HFFc6 (cell line): ENCODE results near the gene UCKL1. TPM values are rescaled to one million over a fixed set of nuclear protein-coding genes. Genes with fewer than 3 reads are reported as not detected.

Experiments used
- DNase-seq: peaks from one replicate; pipeline ENCODE4 v3.0.0-alpha.2; 2018
- H3K27ac Mint-ChIP-seq: 2 replicates; pipeline ENCODE4 v1.8.0; 2020; ENCODE audit warnings: mild to moderate bottlenecking, mixed read lengths
- H3K27me3 Mint-ChIP-seq: 2 replicates; pipeline ENCODE4 v1.8.0; 2021; ENCODE audit warnings: mild to moderate bottlenecking, moderate library complexity, mixed read lengths; ENCODE audit not compliant: insufficient read depth
- H3K36me3 Mint-ChIP-seq: 2 replicates; pipeline ENCODE4 v1.8.0; 2021; ENCODE audit warnings: low read depth, mixed read lengths
- H3K4me1 Mint-ChIP-seq: 2 replicates; pipeline ENCODE4 v1.8.0; 2020; ENCODE audit warnings: low read depth, mixed read lengths
- H3K4me3 Mint-ChIP-seq: 2 replicates; pipeline ENCODE4 v1.8.0; 2020; ENCODE audit warnings: mild to moderate bottlenecking, moderate library complexity, mixed read lengths
- H3K9me3 Mint-ChIP-seq: 2 replicates; pipeline ENCODE4 v1.8.0; 2020; ENCODE audit warnings: mild to moderate bottlenecking, mixed read lengths
- long read RNA-seq: library from polyadenylated mRNA; unstranded; transcript quantifications from one replicate; pipeline ENCODE4 v2.0.0, GENCODE V29; 2019
- total RNA-seq, 6 experiments: library from RNA; stranded (reverse); fragmentation: NEBNext Ultra II Directional; extraction: Animal tissue kit (Norgen Biotek cat#: 25700); gene quantifications; 2 replicates in 1 of 6; 3 replicates in 5 of 6; pipeline ENCODE4 v1.2.3, GENCODE V29; 2021
- TF ChIP-seq, protein P1 (sequence below): fragments of 200-600 bp; sonication (generic); IDR thresholded peaks from 2 replicates; pipeline ENCODE4 v1.5.0; 2021; ENCODE audit warnings: antibody characterized with exemption, mild to moderate bottlenecking

Gene UCKL1
- 10 to 100 TPM; 17.2 to 21.7 (median 19.4) TPM for total RNA-seq
- long read RNA-seq, partial matches to known transcripts, result 4 of 35 reads
- long read RNA-seq, other reads (novel, unspliced or antisense), result 31 of 35 reads

DNA sequence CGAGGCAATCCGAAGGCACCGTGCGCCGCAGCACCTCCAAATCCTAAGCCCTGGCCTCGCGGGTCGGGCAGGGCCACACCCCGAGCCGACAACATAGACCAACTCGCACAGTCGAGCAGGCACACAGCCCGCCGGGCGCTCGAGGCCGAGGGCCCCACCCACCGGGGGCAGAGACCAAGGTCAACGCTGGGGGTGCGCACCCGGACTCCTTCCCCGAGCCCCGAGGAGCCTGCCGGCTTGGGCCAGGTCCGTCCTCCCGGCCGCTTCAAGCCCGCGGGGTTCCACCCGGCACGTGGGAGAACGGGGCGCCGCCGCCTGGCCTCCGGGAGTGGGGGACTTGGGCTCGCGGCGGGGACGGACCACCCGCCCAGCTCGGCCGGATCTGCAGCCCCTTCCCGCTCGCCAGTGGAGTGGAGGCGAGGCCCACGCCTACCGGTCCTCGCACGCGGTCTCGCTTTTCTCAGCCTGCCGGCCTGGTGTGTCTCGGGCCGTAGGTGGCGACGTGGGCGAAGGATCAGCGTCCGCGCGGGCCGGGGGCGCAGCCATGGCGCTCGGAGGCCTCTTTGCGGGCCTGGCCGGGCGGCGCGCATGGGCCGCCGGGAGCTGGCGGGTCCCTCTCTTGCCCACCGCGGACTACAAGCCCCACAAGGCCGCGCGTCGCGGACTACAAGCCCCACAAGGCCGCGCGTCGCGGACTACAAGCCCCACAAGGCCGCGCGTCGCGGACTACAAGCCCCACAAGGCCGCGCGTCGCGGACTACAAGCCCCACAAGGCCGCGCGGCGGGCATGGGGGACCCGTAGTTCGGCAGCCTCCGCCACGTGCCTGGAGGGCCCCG lies at the start of gene UCKL1:
UCKL1 (minus strand) TSS at position 590 of the 837 bp plus-strand sequence; CDS start at position 546, 44 bp downstream.
- peak; percentile 83 for DNase-seq
- Mint-ChIP-seq H3K27me3 (peaks cover 16% of the 10 kb centered on the region), H3K36me3 (peaks cover 6% of the 10 kb centered on the region; the same call in 1 of the 2 replicates), H3K4me3 (peak within 1 kb of the TSS; percentile 89), H3K27ac (peak within 1 kb of the TSS; percentile 75), H3K9me3 (no peaks in the 10 kb centered on the region), H3K4me1 (peaks cover 23% of the 10 kb centered on the region)
- TF ChIP-seq, protein P1, sequence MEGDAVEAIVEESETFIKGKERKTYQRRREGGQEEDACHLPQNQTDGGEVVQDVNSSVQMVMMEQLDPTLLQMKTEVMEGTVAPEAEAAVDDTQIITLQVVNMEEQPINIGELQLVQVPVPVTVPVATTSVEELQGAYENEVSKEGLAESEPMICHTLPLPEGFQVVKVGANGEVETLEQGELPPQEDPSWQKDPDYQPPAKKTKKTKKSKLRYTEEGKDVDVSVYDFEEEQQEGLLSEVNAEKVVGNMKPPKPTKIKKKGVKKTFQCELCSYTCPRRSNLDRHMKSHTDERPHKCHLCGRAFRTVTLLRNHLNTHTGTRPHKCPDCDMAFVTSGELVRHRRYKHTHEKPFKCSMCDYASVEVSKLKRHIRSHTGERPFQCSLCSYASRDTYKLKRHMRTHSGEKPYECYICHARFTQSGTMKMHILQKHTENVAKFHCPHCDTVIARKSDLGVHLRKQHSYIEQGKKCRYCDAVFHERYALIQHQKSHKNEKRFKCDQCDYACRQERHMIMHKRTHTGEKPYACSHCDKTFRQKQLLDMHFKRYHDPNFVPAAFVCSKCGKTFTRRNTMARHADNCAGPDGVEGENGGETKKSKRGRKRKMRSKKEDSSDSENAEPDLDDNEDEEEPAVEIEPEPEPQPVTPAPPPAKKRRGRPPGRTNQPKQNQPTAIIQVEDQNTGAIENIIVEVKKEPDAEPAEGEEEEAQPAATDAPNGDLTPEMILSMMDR, result peak; percentile 53

DNA sequence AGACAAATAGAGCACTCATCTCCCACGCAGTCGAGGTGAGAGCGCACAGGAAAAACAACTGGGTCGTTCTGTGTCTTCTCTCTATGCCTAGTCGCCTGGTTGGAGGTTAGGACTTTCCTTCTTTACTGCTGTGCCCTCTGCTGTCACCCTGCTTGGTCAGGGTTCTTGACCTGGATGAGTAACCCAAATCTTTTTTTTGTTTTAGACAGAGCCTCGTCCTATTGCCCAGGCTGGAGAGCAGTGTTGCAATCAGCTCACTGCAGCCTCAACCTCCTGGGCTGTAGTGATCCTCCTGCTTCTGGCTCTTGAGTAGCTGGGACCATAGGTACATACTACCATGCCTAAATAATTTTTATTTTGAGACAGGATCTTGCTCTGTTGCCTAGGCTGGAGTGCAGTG lies 49.2 kb upstream of the UCKL1 start:
- DNase-seq, result no peak
- peaks cover 5% of the 10 kb centered on the region; the same call in 1 of the 2 replicates for H3K4me1 Mint-ChIP-seq
- H3K27ac Mint-ChIP-seq, result no peak overlapping the region; the same call in 1 of the 2 replicates
- peaks cover 34% of the 10 kb centered on the region for H3K36me3 Mint-ChIP-seq
- H3K4me3 Mint-ChIP-seq, result no peak overlapping the region
- H3K27me3 Mint-ChIP-seq, result no peaks in the 10 kb centered on the region; the same call in 1 of the 2 replicates
- TF ChIP-seq, protein P1, result no peak
- no peaks in the 10 kb centered on the region for H3K9me3 Mint-ChIP-seq

DNA sequence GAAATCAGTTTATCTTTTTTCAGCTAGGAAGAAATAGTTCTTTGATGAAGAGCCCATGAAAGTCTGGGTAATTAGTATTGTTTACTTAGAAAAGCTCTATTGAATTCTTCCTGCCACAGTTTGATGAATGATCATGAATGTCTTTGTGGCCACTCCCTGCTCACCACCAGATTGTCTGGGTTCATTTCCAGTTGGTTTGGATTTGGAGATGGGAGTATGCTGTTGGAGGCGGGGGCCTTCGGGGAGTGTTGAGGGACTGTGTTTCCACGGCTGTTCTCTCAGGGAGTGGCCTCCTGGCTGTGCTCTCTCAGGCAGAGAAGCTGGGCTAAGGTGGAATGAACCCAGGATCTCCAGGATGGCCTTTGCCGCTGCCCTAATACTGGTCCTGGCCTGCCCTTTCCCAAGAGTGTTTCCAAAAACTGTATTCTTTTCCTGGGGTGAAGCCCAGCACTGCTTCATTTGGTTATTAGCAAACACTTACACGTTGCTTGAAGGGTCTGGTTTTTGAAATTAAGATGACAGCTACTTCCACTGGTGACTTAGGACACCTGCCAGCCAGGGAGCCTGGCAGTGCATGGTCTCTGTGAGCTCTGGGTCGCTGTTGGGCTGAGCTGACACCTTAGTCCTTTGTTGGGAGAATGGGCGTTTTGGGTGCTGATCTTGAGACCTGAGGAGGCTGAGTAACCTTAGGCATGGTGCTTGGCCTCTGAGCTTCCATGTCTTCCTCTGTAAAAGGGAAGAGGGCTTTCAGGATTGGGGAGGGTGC lies 47.9 kb upstream of the UCKL1 start:
- TF ChIP-seq, protein P1, result no peak
- H3K9me3 Mint-ChIP-seq, result no peaks in the 10 kb centered on the region
- no peak for DNase-seq
- no peaks in the 10 kb centered on the region; the same call in 1 of the 2 replicates for H3K27me3 Mint-ChIP-seq
- H3K4me1 Mint-ChIP-seq, result peaks cover 5% of the 10 kb centered on the region; the same call in 1 of the 2 replicates
- H3K4me3 Mint-ChIP-seq, result no peak overlapping the region
- H3K36me3 Mint-ChIP-seq, result peaks cover 27% of the 10 kb centered on the region
- no peak overlapping the region for H3K27ac Mint-ChIP-seq

DNA sequence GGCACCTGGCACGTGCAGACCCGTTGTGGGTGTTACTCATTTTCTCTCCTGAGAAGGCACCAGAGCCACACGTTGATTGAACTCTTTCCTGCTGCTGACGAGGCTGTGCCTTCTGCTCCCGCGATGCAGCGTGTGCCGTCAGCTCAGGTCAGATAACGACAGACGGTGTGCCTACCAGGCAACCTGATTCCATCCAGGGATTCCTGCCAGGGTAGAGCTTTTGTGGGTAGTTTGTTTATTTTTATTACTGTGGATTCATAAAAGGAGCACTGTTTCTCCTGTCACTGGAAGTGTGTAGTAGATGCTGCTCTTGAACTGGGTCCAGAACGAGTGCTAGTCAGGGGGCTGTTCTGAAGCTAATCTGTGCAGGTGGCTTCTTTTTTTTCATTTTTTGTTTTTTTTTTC lies 45.4 kb upstream of the UCKL1 start:
- Mint-ChIP-seq H3K27ac (no peak overlapping the region), H3K36me3 (peaks cover 18% of the 10 kb centered on the region; the same call in 1 of the 2 replicates), H3K4me3 (no peak overlapping the region), H3K27me3 (no peaks in the 10 kb centered on the region; the same call in 1 of the 2 replicates), H3K4me1 (peaks cover 5% of the 10 kb centered on the region; the same call in 1 of the 2 replicates), H3K9me3 (no peaks in the 10 kb centered on the region)
- TF ChIP-seq, protein P1, result no peak
- no peak for DNase-seq

DNA sequence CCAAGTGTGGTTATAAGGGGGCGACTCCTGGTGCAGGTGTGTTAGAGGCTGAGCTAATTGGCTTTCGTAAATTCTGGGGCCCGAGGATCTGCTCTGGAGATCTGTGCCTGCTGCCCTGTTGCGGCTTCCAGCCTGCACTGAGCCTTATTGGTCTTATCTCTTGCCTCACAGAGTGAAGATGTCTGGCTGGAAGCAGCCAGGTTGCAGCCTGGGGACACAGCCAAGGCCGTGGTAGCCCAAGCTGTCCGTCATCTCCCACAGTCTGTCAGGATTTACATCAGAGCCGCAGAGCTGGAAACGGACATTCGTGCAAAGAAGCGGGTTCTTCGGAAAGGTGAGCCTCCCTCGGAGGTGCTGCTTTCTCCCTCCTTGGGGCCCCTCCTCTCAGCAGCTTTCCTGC lies 44.7 kb upstream of the UCKL1 start:
- H3K4me1 Mint-ChIP-seq, result peaks cover 5% of the 10 kb centered on the region; the same call in 1 of the 2 replicates
- no peaks in the 10 kb centered on the region; the same call in 1 of the 2 replicates for H3K27me3 Mint-ChIP-seq
- no peak overlapping the region for H3K27ac Mint-ChIP-seq
- H3K36me3 Mint-ChIP-seq, result peaks cover 18% of the 10 kb centered on the region; the same call in 1 of the 2 replicates
- no peaks in the 10 kb centered on the region for H3K9me3 Mint-ChIP-seq
- no peak overlapping the region for H3K4me3 Mint-ChIP-seq
- no peak for DNase-seq
- TF ChIP-seq, protein P1, result no peak
